ENCODE results near the gene KRT12.

The KRT12 gene

DNA sequence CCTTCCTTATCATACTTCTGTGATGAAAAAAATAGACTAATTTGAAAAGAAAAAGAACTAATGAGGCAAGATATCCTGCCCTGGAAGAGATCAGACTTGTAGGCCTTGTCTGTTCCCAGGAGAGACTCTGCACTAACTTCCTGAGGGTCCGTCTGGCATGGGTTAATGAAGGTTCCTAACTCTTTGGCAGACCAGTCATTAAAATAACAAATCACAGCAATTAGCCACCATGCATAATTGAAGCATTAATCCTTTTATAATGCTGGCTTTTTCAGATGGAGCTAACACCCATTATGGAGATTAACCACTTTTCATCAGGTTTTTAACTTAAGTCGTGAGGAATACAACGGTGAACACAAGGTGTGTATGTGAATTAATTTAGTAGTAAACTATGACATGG is 34.2 kb downstream of the KRT12 start:
- H3K4me3 ChIP-seq (ENCODE audit: control insufficient read depth in 1 of 7, extremely low read depth in 1 of 7, insufficient read depth in 4 of 7, low read depth in 2 of 7, low read length in 6 of 7): no peak overlapping the region
- H3K27me3 ChIP-seq (replicated peaks in 2 of 5; ENCODE audit: control insufficient read depth in 4 of 5, insufficient read depth in 5 of 5, low read length in 4 of 5): no peaks in the 10 kb centered on the region
- DNase-seq: no peak
- peaks cover 0 to 5% (median 2%) of the 10 kb centered on the region in 4 experiments for H3K36me3 ChIP-seq (ENCODE audit: control insufficient read depth in 4 of 4, insufficient read depth in 4 of 4, low read length in 3 of 4)
- no peak overlapping the region for H3K27ac ChIP-seq (ENCODE audit: insufficient read depth in 1 of 2, low read depth in 1 of 2, low read length in 2 of 2, poor library complexity in 1 of 2, severe bottlenecking in 2 of 2)
- WGBS (ENCODE audit: insufficient coverage): 80% methylated on average over 1 of the region's 3 CpGs
- no peaks in the 10 kb centered on the region for H3K4me1 ChIP-seq (ENCODE audit: control extremely low read depth in 1 of 4, control insufficient read depth in 4 of 4, insufficient read depth in 4 of 4, low read length in 3 of 4)
- H3K9me3 ChIP-seq (ENCODE audit: control extremely low read depth in 1 of 5, control insufficient read depth in 4 of 5, insufficient read depth in 2 of 5, low read depth in 1 of 5, low read length in 4 of 5): no peaks in the 10 kb centered on the region
- ChIA-PET POLR2A (no interaction called here), CTCF (interaction anchor here (0.7 kb wide), 1 partner anchor 24 kb away, joined by 3 read pairs; no protein-coding TSS in a partner anchor)

DNA sequence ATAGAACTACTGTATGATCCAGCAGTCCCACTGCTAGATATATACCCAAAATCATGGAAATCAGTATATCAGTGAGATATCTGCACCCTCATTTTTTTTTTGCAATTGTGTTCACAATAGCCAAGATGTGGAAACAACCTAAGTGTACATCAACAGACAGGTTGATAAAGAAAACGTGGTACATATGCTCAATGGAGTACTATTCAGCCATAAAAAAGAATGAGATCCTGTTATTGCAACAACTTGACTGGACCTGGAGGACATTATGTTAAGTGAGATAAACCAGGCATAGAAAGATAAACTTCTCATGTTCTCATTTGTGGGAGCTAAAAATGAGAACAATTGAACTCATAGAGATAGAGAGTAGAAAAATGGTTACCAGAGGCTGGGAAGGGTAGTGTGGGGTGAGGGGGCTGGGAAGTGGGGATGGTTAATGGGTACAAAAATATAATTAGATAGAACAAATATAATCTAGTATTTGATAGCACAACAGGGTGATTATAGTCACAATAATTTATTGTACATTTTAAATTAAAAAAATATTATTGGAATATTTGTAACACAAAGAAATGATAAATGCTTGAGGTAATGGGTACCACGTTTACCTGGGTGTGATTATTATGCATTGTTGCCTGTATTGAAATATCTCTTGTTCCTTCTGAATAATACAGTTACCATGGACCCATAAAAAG is 36.8 kb downstream of the KRT12 start:
- Histone ChIP-seq H3K36me3 (ENCODE audit: control insufficient read depth in 4 of 4, insufficient read depth in 4 of 4, low read length in 3 of 4) (peaks cover 0 to 5% (median 0%) of the 10 kb centered on the region in 4 experiments), H3K4me1 (ENCODE audit: control extremely low read depth in 1 of 4, control insufficient read depth in 4 of 4, insufficient read depth in 4 of 4, low read length in 3 of 4) (no peaks in the 10 kb centered on the region), H3K27me3 (replicated peaks in 2 of 5; ENCODE audit: control insufficient read depth in 4 of 5, insufficient read depth in 5 of 5, low read length in 4 of 5) (peaks cover 0 to 5% (median 0%) of the 10 kb centered on the region in 5 experiments), H3K27ac (ENCODE audit: insufficient read depth in 1 of 2, low read depth in 1 of 2, low read length in 2 of 2, poor library complexity in 1 of 2, severe bottlenecking in 2 of 2) (no peak overlapping the region), H3K9me3 (ENCODE audit: control extremely low read depth in 1 of 5, control insufficient read depth in 4 of 5, insufficient read depth in 2 of 5, low read depth in 1 of 5, low read length in 4 of 5) (no peaks in the 10 kb centered on the region), H3K4me3 (ENCODE audit: control insufficient read depth in 1 of 7, extremely low read depth in 1 of 7, insufficient read depth in 4 of 7, low read depth in 2 of 7, low read length in 6 of 7) (no peak overlapping the region)
- CTCF ChIA-PET: no interaction called here
- no peak for DNase-seq
- POLR2A ChIA-PET: no interaction called here
- no CpG with 5 or more reads among the region's 2 CpGs for WGBS (ENCODE audit: insufficient coverage)

GRCh38 chr17:40828454-40829044 is 38.5 kb downstream of the KRT12 start:
- no peaks in the 10 kb centered on the region for H3K9me3 ChIP-seq (ENCODE audit: control extremely low read depth in 1 of 5, control insufficient read depth in 4 of 5, insufficient read depth in 2 of 5, low read depth in 1 of 5, low read length in 4 of 5)
- H3K36me3 ChIP-seq (ENCODE audit: control insufficient read depth in 4 of 4, insufficient read depth in 4 of 4, low read length in 3 of 4): no peaks in the 10 kb centered on the region
- no peak overlapping the region for H3K27ac ChIP-seq (ENCODE audit: insufficient read depth in 1 of 2, low read depth in 1 of 2, low read length in 2 of 2, poor library complexity in 1 of 2, severe bottlenecking in 2 of 2)
- no peak for DNase-seq
- CTCF ChIA-PET: interaction anchor here (0.8 kb wide), 1 partner anchor 839 kb away, joined by 3 read pairs; no protein-coding TSS in a partner anchor
- WGBS (ENCODE audit: insufficient coverage): no CpG with 5 or more reads among the region's 4 CpGs
- H3K27me3 ChIP-seq (replicated peaks in 2 of 5; ENCODE audit: control insufficient read depth in 4 of 5, insufficient read depth in 5 of 5, low read length in 4 of 5): peaks cover 0 to 5% (median 0%) of the 10 kb centered on the region in 5 experiments
- POLR2A ChIA-PET: no interaction called here
- no peaks in the 10 kb centered on the region for H3K4me1 ChIP-seq (ENCODE audit: control extremely low read depth in 1 of 4, control insufficient read depth in 4 of 4, insufficient read depth in 4 of 4, low read length in 3 of 4)
- H3K4me3 ChIP-seq (ENCODE audit: control insufficient read depth in 1 of 7, extremely low read depth in 1 of 7, insufficient read depth in 4 of 7, low read depth in 2 of 7, low read length in 6 of 7): no peak overlapping the region

DNA sequence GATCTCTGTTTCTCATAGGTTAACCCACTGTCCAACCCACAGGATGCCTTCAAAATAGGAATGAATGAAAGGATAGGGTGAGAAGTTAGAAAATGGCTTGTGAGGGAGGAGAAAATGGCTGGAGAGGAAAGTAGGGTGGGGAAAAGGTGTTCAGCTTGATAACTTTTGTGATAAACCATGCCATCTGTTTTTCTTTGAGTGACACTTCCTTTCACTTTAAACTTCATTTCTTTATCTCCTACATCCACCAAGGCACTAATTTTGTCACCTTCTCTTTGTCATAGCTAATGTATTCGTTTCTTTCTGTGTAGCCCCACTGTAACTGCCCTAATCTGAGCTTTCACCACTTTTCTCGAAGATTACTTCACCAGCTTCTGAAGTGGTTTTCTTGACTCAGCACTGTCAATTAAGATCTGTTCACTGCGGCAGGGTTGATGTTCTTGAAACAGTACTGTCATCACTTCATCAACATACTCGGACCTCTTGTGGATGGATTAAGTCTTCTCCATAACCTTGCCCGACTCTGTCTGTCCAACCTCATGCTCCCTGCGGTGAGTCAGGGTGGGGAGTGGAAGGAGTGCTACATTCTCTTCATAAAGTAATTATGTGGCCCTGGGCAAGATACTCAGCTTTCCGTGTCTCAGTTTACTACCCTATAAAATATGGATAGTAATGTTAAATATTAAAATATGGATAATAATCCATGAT is 39.1 kb downstream of the KRT12 start:
- no peak overlapping the region for H3K4me3 ChIP-seq (ENCODE audit: control insufficient read depth in 1 of 7, extremely low read depth in 1 of 7, insufficient read depth in 4 of 7, low read depth in 2 of 7, low read length in 6 of 7)
- DNase-seq: peak in 2 of 3 donors; percentile 23 to 42
- CTCF ChIA-PET: no interaction called here

GRCh38 chr17:40825599-40825998 is 41.4 kb downstream of the KRT12 start:
- H3K9me3 ChIP-seq (ENCODE audit: control extremely low read depth in 1 of 5, control insufficient read depth in 4 of 5, insufficient read depth in 2 of 5, low read depth in 1 of 5, low read length in 4 of 5): no peaks in the 10 kb centered on the region
- DNase-seq: no peak
- WGBS (ENCODE audit: insufficient coverage): 100% methylated on average over 1 of the region's 2 CpGs
- H3K4me1 ChIP-seq (ENCODE audit: control extremely low read depth in 1 of 4, control insufficient read depth in 4 of 4, insufficient read depth in 4 of 4, low read length in 3 of 4): no peaks in the 10 kb centered on the region
- H3K27ac ChIP-seq (ENCODE audit: insufficient read depth in 1 of 2, low read depth in 1 of 2, low read length in 2 of 2, poor library complexity in 1 of 2, severe bottlenecking in 2 of 2): no peak overlapping the region
- H3K27me3 ChIP-seq (replicated peaks in 2 of 5; ENCODE audit: control insufficient read depth in 4 of 5, insufficient read depth in 5 of 5, low read length in 4 of 5): peaks cover 0 to 12% (median 0%) of the 10 kb centered on the region in 5 experiments
- no peak overlapping the region for H3K4me3 ChIP-seq (ENCODE audit: control insufficient read depth in 1 of 7, extremely low read depth in 1 of 7, insufficient read depth in 4 of 7, low read depth in 2 of 7, low read length in 6 of 7)
- CTCF ChIA-PET: interaction anchor here (2.0 kb wide), 1 partner anchor 31 kb away, joined by 6 read pairs; no protein-coding TSS in a partner anchor
- POLR2A ChIA-PET: no interaction called here
- peaks cover 0 to 3% (median 0%) of the 10 kb centered on the region in 4 experiments for H3K36me3 ChIP-seq (ENCODE audit: control insufficient read depth in 4 of 4, insufficient read depth in 4 of 4, low read length in 3 of 4)

More for the DNA sequence above, 39.1 kb downstream of the KRT12 start:
- WGBS (ENCODE audit: insufficient coverage): 42% methylated on average over 2 of the region's 7 CpGs
- Histone ChIP-seq H3K36me3 (ENCODE audit: control insufficient read depth in 4 of 4, insufficient read depth in 4 of 4, low read length in 3 of 4) (no peaks in the 10 kb centered on the region), H3K4me1 (ENCODE audit: control extremely low read depth in 1 of 4, control insufficient read depth in 4 of 4, insufficient read depth in 4 of 4, low read length in 3 of 4) (no peaks in the 10 kb centered on the region), H3K27ac (ENCODE audit: insufficient read depth in 1 of 2, low read depth in 1 of 2, low read length in 2 of 2, poor library complexity in 1 of 2, severe bottlenecking in 2 of 2) (no peak overlapping the region), H3K9me3 (ENCODE audit: control extremely low read depth in 1 of 5, control insufficient read depth in 4 of 5, insufficient read depth in 2 of 5, low read depth in 1 of 5, low read length in 4 of 5) (no peaks in the 10 kb centered on the region), H3K27me3 (replicated peaks in 2 of 5; ENCODE audit: control insufficient read depth in 4 of 5, insufficient read depth in 5 of 5, low read length in 4 of 5) (peaks cover 0 to 5% (median 0%) of the 10 kb centered on the region in 5 experiments)
- POLR2A ChIA-PET: no interaction called here

DNA sequence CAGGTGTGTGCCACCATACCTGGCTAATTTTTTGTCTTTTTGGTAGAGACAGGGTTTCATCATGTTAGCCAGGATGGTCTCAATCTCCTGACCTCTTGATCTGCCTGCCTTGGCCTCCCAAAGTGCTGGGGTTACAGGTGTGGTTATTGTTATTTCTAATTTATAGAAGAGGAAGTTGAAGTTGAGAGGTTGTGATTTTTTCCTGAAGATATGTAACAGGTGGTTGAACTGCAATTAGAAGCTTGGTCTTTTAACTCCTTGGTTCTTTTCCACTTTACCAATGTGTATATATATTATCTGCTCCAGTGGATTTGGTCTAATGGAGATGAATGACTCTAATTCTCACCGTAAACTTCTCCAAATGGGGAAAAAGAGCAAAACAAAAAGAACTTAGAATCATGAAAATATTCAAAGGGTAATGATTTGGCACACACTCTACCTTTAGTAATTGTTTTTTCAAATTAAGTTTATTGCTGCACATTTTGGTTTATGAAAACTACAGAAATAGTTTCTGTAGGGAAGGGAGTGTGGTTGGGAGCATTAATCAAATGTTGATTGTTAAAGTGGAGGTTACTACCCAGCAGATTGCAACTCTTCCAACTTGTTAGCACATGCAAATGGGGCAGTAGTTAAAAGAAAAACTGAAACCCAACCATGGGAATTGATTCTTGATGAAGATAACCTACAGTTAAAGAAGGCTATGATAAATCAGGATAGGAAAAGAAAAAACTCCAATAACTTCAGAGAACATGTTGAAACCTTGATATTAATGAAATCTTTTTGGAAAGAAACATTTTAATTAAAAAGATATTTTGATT is 42.8 kb downstream of the KRT12 start:
- peaks cover 0 to 16% (median 0%) of the 10 kb centered on the region in 5 experiments for H3K27me3 ChIP-seq (replicated peaks in 2 of 5; ENCODE audit: control insufficient read depth in 4 of 5, insufficient read depth in 5 of 5, low read length in 4 of 5)
- no peak overlapping the region for H3K27ac ChIP-seq (ENCODE audit: insufficient read depth in 1 of 2, low read depth in 1 of 2, low read length in 2 of 2, poor library complexity in 1 of 2, severe bottlenecking in 2 of 2)
- peaks cover 0 to 3% (median 0%) of the 10 kb centered on the region in 4 experiments for H3K36me3 ChIP-seq (ENCODE audit: control insufficient read depth in 4 of 4, insufficient read depth in 4 of 4, low read length in 3 of 4)
- POLR2A ChIA-PET: no interaction called here
- CTCF ChIA-PET: interaction anchor here (2.0 kb wide), 1 partner anchor 33 kb away, joined by 6 read pairs; no protein-coding TSS in a partner anchor
- peaks cover 0 to 3% (median 0%) of the 10 kb centered on the region in 5 experiments for H3K9me3 ChIP-seq (ENCODE audit: control extremely low read depth in 1 of 5, control insufficient read depth in 4 of 5, insufficient read depth in 2 of 5, low read depth in 1 of 5, low read length in 4 of 5)
- DNase-seq: no peak
- no CpG with 5 or more reads among the region's 1 CpG for whole genome bisulfite sequencing (ENCODE audit: insufficient coverage)
- peaks cover 0 to 4% (median 2%) of the 10 kb centered on the region in 4 experiments for H3K4me1 ChIP-seq (ENCODE audit: control extremely low read depth in 1 of 4, control insufficient read depth in 4 of 4, insufficient read depth in 4 of 4, low read length in 3 of 4)
- no peak overlapping the region for H3K4me3 ChIP-seq (ENCODE audit: control insufficient read depth in 1 of 7, extremely low read depth in 1 of 7, insufficient read depth in 4 of 7, low read depth in 2 of 7, low read length in 6 of 7)
